ENCODE results near the gene LRP2. TPM values are rescaled to one million over a fixed set of nuclear protein-coding genes. Genes with fewer than 3 reads are reported as not detected.
"Not testable (repeated sequence)": the region's sequence is repeated elsewhere in the genome, so short reads cannot be mapped to it uniquely, and the experiment has no call there.

The LRP2 gene
- total and polyA plus RNA-seq, 2 experiments from 2014 or later, result 0.68 to 2.7 TPM

- TF ChIP-seq ZNF462 (CRISPR knock-in tag; IDR thresholded peaks at IDR 0.05), result no peak
- no peak for TF ChIP-seq ETS1 (IDR thresholded peaks at IDR 0.05)
- TF ChIP-seq ZNF331 (CRISPR knock-in tag; IDR thresholded peaks at IDR 0.05; ENCODE audit: low read depth), result no peak
- TF ChIP-seq EZH2phosphoT487 (IDR thresholded peaks at IDR 0.05; ENCODE audit: unreplicated experiment), result no peak
Observed at GRCh38 chr2:169406891-169407290, 44.6 kb upstream of the LRP2 start (continued).

- H3K4me2 ChIP-seq; H2AFZ ChIP-seq; H3K79me2 ChIP-seq (replicated peaks; ENCODE audit: insufficient read depth); H3K4me1 Mint-ChIP-seq; H3F3A ChIP-seq (replicated peaks; ENCODE audit: low read depth); H3K27me3 Mint-ChIP-seq (ENCODE audit: insufficient read depth, low read depth, poor library complexity); H3K9me2 ChIP-seq (ENCODE audit: insufficient read depth); H4K20me1 ChIP-seq (replicated peaks; ENCODE audit: insufficient read depth); H3K27ac Mint-ChIP-seq; H3K27ac ChIP-seq (ENCODE audit: low read depth); H3K4me3 Mint-ChIP-seq; H3K36me3 ChIP-seq (ENCODE audit: insufficient read depth); H3K4me1 ChIP-seq (ENCODE audit: insufficient read depth); H3K4me3 ChIP-seq; H3K27me3 ChIP-seq (ENCODE audit: insufficient read depth); DNase-seq (ENCODE audit: low spot score); ATAC-seq: not testable (repeated sequence)
- H3K36me3 Mint-ChIP-seq (ENCODE audit: low read depth), result peaks cover 13% of the 10 kb centered on the region
- H3K9me3 Mint-ChIP-seq, result peaks cover 20% of the 10 kb centered on the region
Observed at GRCh38 chr2:169399491-169399890, 37.2 kb upstream of the LRP2 start.

Measured in GM23338 (cell line).